Smooth muscle cell (in vitro differentiated cells): Measurements from ENCODE around the gene NOS1AP. TPM values are rescaled to one million over a fixed set of nuclear protein-coding genes. Genes with fewer than 3 reads are reported as not detected.

Experiments used
- DNase-seq: peaks from one replicate; lab custom pipeline; 2025; ENCODE audit not compliant: unreplicated experiment; lab: John Stamatoyannopoulos, UW
- H2AFZ ChIP-seq: fragments of 200-600 bp; sonication (generic); 2 replicates; pipeline ENCODE4 v1.6.0; 2016; ENCODE audit warnings: antibody characterized with exemption, low read depth, mild to moderate bottlenecking
- H3F3A ChIP-seq: fragments of 200-600 bp; sonication (generic); 2 replicates; pipeline ENCODE4 v1.6.0; 2017; ENCODE audit warnings: antibody characterized with exemption, low read depth
- H3K27ac ChIP-seq: fragments of 200-600 bp; sonication (generic); 2 replicates; pipeline ENCODE4 v1.5.1; 2016; ENCODE audit warnings: low read depth, mild to moderate bottlenecking
- H3K27me3 ChIP-seq: fragments of 200-600 bp; sonication (generic); 2 replicates; pipeline ENCODE4 v1.6.1; 2016; ENCODE audit warnings: low read depth, mild to moderate bottlenecking
- H3K36me3 ChIP-seq: fragments of 200-600 bp; sonication (generic); 2 replicates; pipeline ENCODE4 v1.5.1; 2016; ENCODE audit warnings: low read depth
- H3K4me1 ChIP-seq: fragments of 200-600 bp; sonication (generic); 2 replicates; pipeline ENCODE4 v1.5.1; 2016; ENCODE audit warnings: low read depth
- H3K4me2 ChIP-seq: fragments of 200-600 bp; sonication (generic); 2 replicates; pipeline ENCODE4 v1.6.0; 2016; ENCODE audit warnings: mild to moderate bottlenecking
- H3K4me3 ChIP-seq: fragments of 200-600 bp; sonication (generic); 2 replicates; pipeline ENCODE4 v1.5.1; 2016; ENCODE audit warnings: mild to moderate bottlenecking
- H3K79me2 ChIP-seq: fragments of 200-600 bp; sonication (generic); 2 replicates; pipeline ENCODE4 v1.6.0; 2016; ENCODE audit warnings: low read depth, mild to moderate bottlenecking
- H3K9ac ChIP-seq: fragments of 200-600 bp; sonication (generic); 2 replicates; pipeline ENCODE4 v1.6.0; 2016; ENCODE audit warnings: low read depth
- H3K9me3 ChIP-seq: fragments of 200-600 bp; sonication (generic); replicated peaks from 2 replicates; pipeline ENCODE4 v1.5.1; 2016; ENCODE audit warnings: low read depth
- H4K20me1 ChIP-seq: fragments of 200-600 bp; sonication (generic); 2 replicates; pipeline ENCODE4 v1.6.0; 2016; ENCODE audit warnings: low read depth
- WGBS: methylation state at CpG from one replicate; pipeline ENCODE4 v1.1.7; 2016; ENCODE audit warnings: low lambda C conversion rate; 5-methylcytosine and 5-hydroxymethylcytosine counted together
- polyA plus RNA-seq: library from polyadenylated mRNA; unstranded; fragments of >200 nt; fragmentation: Nextera tagmentation; extraction: Ambion mirVana; gene quantifications from 2 replicates; pipeline ENCODE4 v1.2.1, GENCODE V29; 2016
- total RNA-seq: library from RNA; depleted of rRNA; stranded (reverse); fragments of >200 nt; gene quantifications from 2 replicates; pipeline ENCODE4 v1.2.3, GENCODE V29; 2014
- TF ChIP-seq, protein P1 (sequence below): fragments of 200-600 bp; sonication (generic); IDR thresholded peaks from 2 replicates; pipeline ENCODE4 v1.5.1; 2017; ENCODE audit warnings: borderline replicate concordance, mild to moderate bottlenecking, antibody characterized with exemption; ENCODE audit not compliant: insufficient read depth, poor library complexity, severe bottlenecking

NOS1AP gene
- total and polyA plus RNA-seq, 2 experiments from 2014 or later = 0.54 to 0.80 TPM

DNA sequence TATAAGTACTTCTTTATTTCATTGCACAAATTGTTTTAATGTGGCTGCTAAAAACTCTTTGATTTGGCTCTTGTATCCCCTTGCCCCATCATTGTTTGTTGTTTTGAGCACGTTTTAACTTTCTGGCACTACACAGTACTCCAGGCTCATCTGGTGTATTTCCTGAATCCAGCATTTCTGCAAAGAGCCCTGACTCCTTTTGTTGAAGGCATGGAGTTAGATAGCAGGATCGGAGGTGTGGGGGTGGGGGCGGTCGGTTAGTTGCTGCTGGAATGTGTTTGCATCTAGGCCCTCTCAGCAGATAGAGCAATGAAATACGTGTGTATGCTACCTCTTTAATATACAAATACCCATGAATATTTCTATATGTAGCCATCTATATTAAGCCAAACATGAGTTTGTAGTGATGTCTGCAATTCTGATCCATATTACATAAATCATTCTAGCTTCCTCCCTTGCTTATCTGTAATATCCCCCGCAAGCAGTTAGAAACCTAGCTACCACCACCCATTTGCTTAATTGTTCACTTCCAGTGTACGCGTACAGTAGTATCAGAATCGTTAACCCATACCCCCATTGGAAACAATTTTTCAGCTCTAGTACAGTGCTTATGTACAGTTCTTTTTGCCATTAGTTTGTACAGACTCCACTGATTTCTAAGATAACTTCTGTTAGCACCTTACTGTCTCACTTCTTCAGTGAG lies 106.0 kb downstream of the NOS1AP start:
- no peaks in the 10 kb centered on the region for H3K9me3 ChIP-seq
- H3K4me2 ChIP-seq = no peak overlapping the region
- 38% methylated on average over 9 of the region's 9 CpGs for WGBS
- DNase-seq = no peak
- H3F3A ChIP-seq = no peaks in the 10 kb centered on the region
- no peaks in the 10 kb centered on the region for H4K20me1 ChIP-seq
- no peak overlapping the region for H3K9ac ChIP-seq
- TF ChIP-seq, protein P1, sequence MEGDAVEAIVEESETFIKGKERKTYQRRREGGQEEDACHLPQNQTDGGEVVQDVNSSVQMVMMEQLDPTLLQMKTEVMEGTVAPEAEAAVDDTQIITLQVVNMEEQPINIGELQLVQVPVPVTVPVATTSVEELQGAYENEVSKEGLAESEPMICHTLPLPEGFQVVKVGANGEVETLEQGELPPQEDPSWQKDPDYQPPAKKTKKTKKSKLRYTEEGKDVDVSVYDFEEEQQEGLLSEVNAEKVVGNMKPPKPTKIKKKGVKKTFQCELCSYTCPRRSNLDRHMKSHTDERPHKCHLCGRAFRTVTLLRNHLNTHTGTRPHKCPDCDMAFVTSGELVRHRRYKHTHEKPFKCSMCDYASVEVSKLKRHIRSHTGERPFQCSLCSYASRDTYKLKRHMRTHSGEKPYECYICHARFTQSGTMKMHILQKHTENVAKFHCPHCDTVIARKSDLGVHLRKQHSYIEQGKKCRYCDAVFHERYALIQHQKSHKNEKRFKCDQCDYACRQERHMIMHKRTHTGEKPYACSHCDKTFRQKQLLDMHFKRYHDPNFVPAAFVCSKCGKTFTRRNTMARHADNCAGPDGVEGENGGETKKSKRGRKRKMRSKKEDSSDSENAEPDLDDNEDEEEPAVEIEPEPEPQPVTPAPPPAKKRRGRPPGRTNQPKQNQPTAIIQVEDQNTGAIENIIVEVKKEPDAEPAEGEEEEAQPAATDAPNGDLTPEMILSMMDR = no peak
- no peak overlapping the region for H3K4me3 ChIP-seq
- H2AFZ ChIP-seq = no peak overlapping the region
- H3K4me1 ChIP-seq = peaks cover 22% of the 10 kb centered on the region
- no peaks in the 10 kb centered on the region for H3K27me3 ChIP-seq
- no peaks in the 10 kb centered on the region for H3K79me2 ChIP-seq
- no peak overlapping the region for H3K27ac ChIP-seq
- H3K36me3 ChIP-seq = no peaks in the 10 kb centered on the region

DNA sequence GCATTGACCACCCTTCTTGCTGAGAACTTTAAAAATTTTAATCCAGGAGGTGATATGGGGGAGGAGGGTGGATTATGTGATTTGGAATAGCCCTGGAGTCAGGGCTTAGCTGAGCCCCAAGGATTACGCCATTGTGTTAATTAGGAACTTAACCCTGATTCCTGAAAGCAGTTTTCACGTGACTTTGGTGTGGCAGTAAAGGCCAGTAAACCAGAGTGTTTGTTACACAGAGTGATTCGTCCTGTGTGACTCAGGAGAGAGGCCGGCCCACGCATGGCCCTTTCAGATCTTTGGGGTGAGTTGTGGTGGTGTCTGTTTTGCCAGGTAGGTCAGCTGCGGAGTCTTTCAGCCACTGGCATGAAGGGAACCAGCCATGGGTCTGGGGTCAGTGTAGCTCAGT lies 107.6 kb downstream of the NOS1AP start:
- WGBS = 32% methylated on average over 6 of the region's 6 CpGs

DNA sequence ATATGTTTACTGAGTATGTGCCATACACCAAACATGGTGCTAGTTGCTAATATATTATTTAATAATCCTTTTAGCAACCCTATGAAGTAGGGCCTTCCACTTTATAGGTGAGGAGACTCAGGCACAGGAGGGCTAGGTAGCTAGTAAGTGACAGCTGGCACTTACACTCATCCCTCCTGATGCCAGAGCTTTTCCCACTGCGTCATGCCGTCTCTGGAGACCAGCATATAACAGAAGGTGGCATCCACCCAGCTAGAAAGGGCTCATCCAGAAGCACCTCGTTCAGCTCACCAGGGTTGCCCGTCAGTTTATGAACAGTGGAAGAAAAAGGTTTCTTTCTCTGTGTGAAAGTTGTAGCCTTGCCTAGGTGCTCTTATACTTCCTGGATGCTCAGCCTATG lies 108.9 kb downstream of the NOS1AP start:
- no peaks in the 10 kb centered on the region for H3K27me3 ChIP-seq
- no peaks in the 10 kb centered on the region for H3K79me2 ChIP-seq
- no peak overlapping the region for H3K9ac ChIP-seq
- TF ChIP-seq, protein P1 = no peak
- H3K4me2 ChIP-seq = no peak overlapping the region
- no peak overlapping the region for H3K4me3 ChIP-seq
- H3K27ac ChIP-seq = no peak overlapping the region
- H4K20me1 ChIP-seq = no peaks in the 10 kb centered on the region
- no peaks in the 10 kb centered on the region for H3K36me3 ChIP-seq
- no peaks in the 10 kb centered on the region for H3F3A ChIP-seq
- 93% methylated on average over 4 of the region's 4 CpGs for WGBS
- peaks cover 22% of the 10 kb centered on the region for H3K4me1 ChIP-seq
- no peaks in the 10 kb centered on the region for H3K9me3 ChIP-seq
- no peak for DNase-seq
- no peak overlapping the region for H2AFZ ChIP-seq

More for the DNA sequence above, 107.6 kb downstream of the NOS1AP start:
- Histone ChIP-seq H3K36me3 (no peaks in the 10 kb centered on the region), H4K20me1 (no peaks in the 10 kb centered on the region), H3K4me1 (peaks cover 22% of the 10 kb centered on the region), H3F3A (no peaks in the 10 kb centered on the region), H3K9ac (no peak overlapping the region), H3K79me2 (no peaks in the 10 kb centered on the region), H3K9me3 (no peaks in the 10 kb centered on the region), H3K4me2 (peak overlapping the region; percentile 28), H3K27me3 (no peaks in the 10 kb centered on the region), H2AFZ (no peak overlapping the region), H3K27ac (no peak overlapping the region), H3K4me3 (no peak overlapping the region)
- DNase-seq = no peak
- TF ChIP-seq, protein P1 = no peak

DNA sequence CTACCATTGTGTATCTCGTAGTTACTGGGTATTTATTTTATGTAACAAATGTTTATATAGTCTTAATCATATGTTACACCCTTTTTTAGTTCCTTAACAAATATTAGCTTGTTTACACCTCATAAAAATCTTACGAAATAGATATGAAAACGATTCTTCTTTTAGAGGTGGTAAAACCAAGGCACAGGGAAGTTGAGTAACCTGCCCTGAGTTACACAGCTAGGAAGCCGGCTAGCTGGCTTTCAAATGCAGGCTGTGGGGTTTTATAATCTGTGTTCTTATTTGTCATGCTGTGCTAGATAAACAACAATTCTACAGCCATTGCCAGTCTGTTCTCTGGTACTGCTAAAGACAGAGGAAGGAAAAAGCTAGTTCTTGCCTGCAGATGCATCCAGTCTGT lies 109.6 kb downstream of the NOS1AP start:
- no peak for DNase-seq
- no peak overlapping the region for H2AFZ ChIP-seq
- no peak overlapping the region for H3K4me2 ChIP-seq
- H4K20me1 ChIP-seq = no peaks in the 10 kb centered on the region
- H3K9ac ChIP-seq = no peak overlapping the region
- H3K4me1 ChIP-seq = peaks cover 22% of the 10 kb centered on the region
- H3K27ac ChIP-seq = no peak overlapping the region
- no peak overlapping the region for H3K4me3 ChIP-seq
- TF ChIP-seq, protein P1 = no peak
- H3K9me3 ChIP-seq = no peaks in the 10 kb centered on the region
- H3K27me3 ChIP-seq = no peaks in the 10 kb centered on the region
- H3K36me3 ChIP-seq = no peaks in the 10 kb centered on the region
- no peaks in the 10 kb centered on the region for H3K79me2 ChIP-seq
- no peaks in the 10 kb centered on the region for H3F3A ChIP-seq
- WGBS = 65% methylated on average over 4 of the region's 4 CpGs
